Keratinocyte (primary cell): Measurements from ENCODE around the gene TBC1D14.

Experiments
- EZH2 ChIP-seq: IDR thresholded peaks from one replicate; pipeline ENCODE4 v1.6.1; 2012; ENCODE audit warnings: inconsistent platforms, mild to moderate bottlenecking, low read length, moderate library complexity
- TF ChIP-seq, protein P1 (sequence below), 3 experiments: IDR thresholded peaks in 1 of 3; conservative IDR thresholded peaks in 1 of 3; optimal IDR thresholded peaks in 1 of 3; 2 replicates in 2 of 3; 3 replicates in 1 of 3; pipeline versions ENCODE3 to v1.5.1; 2011; ENCODE audit warnings: low read length in 3 of 3, mild to moderate bottlenecking in 3 of 3, moderate library complexity in 2 of 3, control low read depth in 1 of 3, inconsistent platforms in 1 of 3; ENCODE audit not compliant: insufficient read depth in 2 of 3; ENCODE audit errors: extremely low read depth in 1 of 3

DNA sequence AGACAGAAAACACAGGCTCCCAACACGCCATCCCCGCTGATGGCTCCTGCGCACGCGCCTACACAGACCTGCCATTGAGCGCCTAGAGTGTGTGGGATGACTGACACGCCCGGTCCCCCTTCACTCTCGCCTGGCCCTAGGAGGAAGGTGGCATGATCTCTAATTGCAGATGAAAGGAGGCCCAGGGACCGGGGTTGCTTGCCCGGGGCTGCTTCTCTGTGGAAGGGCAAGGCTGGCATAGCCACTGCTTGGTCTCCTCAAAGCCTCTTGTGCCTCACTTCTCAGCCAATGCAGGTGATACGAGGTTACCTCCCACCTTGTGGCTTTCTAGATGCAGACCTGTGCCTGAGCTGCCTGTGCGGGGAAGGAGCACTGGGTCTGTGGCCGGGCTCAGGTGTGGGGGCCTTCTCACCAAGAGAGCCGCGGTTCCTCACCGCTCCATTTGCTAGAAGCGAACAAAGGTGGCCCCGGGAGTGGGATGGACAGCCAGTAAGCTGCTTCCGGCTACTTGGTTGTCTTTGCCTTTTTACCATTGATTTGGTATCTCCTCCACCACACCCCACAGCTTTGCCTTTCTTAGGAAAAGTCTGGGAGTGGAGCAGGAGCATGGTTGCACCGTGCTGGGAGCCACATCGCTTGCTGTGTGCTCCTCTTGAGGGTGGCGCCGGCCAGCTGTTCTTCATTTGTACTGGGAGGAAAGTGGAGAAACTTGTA lies 47.0 kb downstream of the TBC1D14 start:
- TF ChIP-seq EZH2: no peak
- TF ChIP-seq, protein P1, sequence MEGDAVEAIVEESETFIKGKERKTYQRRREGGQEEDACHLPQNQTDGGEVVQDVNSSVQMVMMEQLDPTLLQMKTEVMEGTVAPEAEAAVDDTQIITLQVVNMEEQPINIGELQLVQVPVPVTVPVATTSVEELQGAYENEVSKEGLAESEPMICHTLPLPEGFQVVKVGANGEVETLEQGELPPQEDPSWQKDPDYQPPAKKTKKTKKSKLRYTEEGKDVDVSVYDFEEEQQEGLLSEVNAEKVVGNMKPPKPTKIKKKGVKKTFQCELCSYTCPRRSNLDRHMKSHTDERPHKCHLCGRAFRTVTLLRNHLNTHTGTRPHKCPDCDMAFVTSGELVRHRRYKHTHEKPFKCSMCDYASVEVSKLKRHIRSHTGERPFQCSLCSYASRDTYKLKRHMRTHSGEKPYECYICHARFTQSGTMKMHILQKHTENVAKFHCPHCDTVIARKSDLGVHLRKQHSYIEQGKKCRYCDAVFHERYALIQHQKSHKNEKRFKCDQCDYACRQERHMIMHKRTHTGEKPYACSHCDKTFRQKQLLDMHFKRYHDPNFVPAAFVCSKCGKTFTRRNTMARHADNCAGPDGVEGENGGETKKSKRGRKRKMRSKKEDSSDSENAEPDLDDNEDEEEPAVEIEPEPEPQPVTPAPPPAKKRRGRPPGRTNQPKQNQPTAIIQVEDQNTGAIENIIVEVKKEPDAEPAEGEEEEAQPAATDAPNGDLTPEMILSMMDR (optimal IDR thresholded peaks at IDR 0.05 in 1 of 3, IDR thresholded peaks at IDR 0.05 in 1 of 3, conservative IDR thresholded peaks at IDR 0.05 in 1 of 3; ENCODE audit: extremely low read depth in 1 of 3, insufficient read depth in 2 of 3, low read length in 3 of 3): no peak
